Endothelial cell (in vitro differentiated cells): ENCODE measurements around the gene ARHGEF35. TPM values are rescaled to one million over a fixed set of nuclear protein-coding genes. Genes with fewer than 3 reads are reported as not detected.
"Not testable (repeated sequence)": the region's sequence is repeated elsewhere in the genome, so short reads cannot be mapped to it uniquely, and the experiment has no call there.

Source experiments
- DNase-seq: peaks from one replicate; pipeline ENCODE4 v3.0.0; 2021; ENCODE audit warnings: low spot score
- H3K27ac Mint-ChIP-seq: one replicate; pipeline ENCODE4 v1.8.0; 2021; ENCODE audit warnings: mixed read lengths, inconsistent platforms; ENCODE audit not compliant: unreplicated experiment
- H3K27me3 Mint-ChIP-seq: one replicate; pipeline ENCODE4 v1.8.0; 2021; ENCODE audit warnings: mild to moderate bottlenecking, moderate library complexity, mixed read lengths, inconsistent platforms; ENCODE audit not compliant: unreplicated experiment
- H3K36me3 Mint-ChIP-seq: one replicate; pipeline ENCODE4 v1.8.0; 2021; ENCODE audit warnings: mild to moderate bottlenecking, low read depth, mixed read lengths, inconsistent platforms; ENCODE audit not compliant: unreplicated experiment
- H3K4me1 Mint-ChIP-seq: one replicate; pipeline ENCODE4 v1.8.0; 2021; ENCODE audit warnings: mild to moderate bottlenecking, mixed read lengths, inconsistent platforms; ENCODE audit not compliant: unreplicated experiment
- H3K4me3 Mint-ChIP-seq: one replicate; pipeline ENCODE4 v1.8.0; 2021; ENCODE audit warnings: mild to moderate bottlenecking, mixed read lengths, inconsistent platforms; ENCODE audit not compliant: unreplicated experiment
- H3K9me3 Mint-ChIP-seq: one replicate; pipeline ENCODE4 v1.8.0; 2021; ENCODE audit warnings: mixed read lengths, inconsistent platforms; ENCODE audit not compliant: unreplicated experiment
- total RNA-seq: library from RNA; stranded (reverse); fragmentation: NEBNext Ultra II Directional; extraction: Animal tissue kit (Norgen Biotek cat#: 25700); gene quantifications from one replicate; pipeline ENCODE4 v1.2.1, GENCODE V29; 2021; ENCODE audit not compliant: unreplicated experiment
- TF ChIP-seq, protein P1 (sequence below): fragments of 200-600 bp; sonication (generic); IDR thresholded peaks from one replicate; pipeline ENCODE4 v1.5.0; 2021; ENCODE audit warnings: antibody characterized with exemption; ENCODE audit not compliant: unreplicated experiment

The ARHGEF35 gene
- total RNA-seq, 1 donor from 2014 or later: 6.1 TPM

DNA sequence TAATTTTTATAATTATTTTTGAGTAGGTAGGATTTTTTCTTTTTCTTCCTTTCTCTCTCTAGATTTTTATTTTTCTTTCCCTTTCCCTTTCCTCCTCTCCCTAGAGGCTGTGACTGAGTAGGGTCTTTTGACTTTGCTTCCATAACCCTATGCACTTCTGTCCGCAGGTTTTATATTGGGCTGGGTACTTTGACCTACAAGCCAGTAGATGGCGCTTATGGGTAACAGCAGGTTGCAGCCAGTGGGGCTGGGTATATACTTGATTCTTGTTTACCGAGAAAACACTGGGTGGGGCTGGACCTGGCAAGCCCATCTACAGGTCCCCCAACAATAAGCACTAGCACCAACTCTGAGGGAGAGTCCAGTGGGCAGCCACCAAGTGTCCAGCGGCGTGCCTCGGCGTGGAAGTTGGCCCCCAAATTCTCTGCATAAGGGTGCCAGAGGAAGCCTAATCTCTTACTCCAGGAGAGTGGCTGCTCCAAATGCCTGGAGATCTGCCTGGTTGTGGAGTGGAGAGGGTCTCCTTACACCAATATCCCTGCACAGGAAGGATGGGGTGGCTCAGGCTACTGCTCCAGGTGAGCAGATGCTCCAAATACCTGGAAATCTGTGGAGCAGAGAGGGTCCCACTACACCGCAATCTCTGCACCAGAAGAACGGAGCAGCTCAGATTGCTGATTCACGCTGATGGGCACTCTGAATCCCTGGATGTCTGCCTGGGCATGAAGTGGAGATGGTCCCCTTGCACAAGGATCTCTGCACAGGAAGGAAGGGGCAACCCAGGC lies 17.1 kb downstream of the ARHGEF35 start:
- not testable (repeated sequence) for H3K27me3 Mint-ChIP-seq, H3K27ac Mint-ChIP-seq, H3K9me3 Mint-ChIP-seq, H3K4me3 Mint-ChIP-seq, H3K36me3 Mint-ChIP-seq, H3K4me1 Mint-ChIP-seq
- TF ChIP-seq, protein P1, sequence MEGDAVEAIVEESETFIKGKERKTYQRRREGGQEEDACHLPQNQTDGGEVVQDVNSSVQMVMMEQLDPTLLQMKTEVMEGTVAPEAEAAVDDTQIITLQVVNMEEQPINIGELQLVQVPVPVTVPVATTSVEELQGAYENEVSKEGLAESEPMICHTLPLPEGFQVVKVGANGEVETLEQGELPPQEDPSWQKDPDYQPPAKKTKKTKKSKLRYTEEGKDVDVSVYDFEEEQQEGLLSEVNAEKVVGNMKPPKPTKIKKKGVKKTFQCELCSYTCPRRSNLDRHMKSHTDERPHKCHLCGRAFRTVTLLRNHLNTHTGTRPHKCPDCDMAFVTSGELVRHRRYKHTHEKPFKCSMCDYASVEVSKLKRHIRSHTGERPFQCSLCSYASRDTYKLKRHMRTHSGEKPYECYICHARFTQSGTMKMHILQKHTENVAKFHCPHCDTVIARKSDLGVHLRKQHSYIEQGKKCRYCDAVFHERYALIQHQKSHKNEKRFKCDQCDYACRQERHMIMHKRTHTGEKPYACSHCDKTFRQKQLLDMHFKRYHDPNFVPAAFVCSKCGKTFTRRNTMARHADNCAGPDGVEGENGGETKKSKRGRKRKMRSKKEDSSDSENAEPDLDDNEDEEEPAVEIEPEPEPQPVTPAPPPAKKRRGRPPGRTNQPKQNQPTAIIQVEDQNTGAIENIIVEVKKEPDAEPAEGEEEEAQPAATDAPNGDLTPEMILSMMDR: peak; percentile 46
- DNase-seq: peak; percentile 19

DNA sequence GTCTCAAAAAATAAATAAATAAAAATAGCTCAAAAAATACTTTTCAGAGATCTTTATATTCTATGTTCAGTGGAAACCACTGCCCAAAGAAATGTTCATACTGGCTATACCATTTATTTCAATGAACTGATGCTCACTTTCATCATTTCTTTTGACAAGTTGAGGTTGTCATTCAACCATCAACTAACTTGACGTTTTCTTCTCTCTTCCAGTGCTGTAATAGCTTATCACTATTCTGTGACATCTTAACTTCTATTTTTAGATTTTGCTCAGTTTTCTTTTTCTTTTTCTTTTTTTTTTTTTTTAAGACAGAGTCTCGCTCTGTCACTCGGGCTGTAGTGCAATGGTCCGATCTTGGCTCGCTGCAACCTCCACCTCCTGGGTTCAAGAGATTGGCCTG lies 21.0 kb downstream of the ARHGEF35 start:
- Mint-ChIP-seq H3K4me1 (peaks cover 2% of the 10 kb centered on the region), H3K4me3 (no peak overlapping the region), H3K27ac (no peak overlapping the region), H3K27me3 (no peaks in the 10 kb centered on the region), H3K9me3 (no peaks in the 10 kb centered on the region), H3K36me3 (no peaks in the 10 kb centered on the region)
- TF ChIP-seq, protein P1: no peak
- DNase-seq: no peak

DNA sequence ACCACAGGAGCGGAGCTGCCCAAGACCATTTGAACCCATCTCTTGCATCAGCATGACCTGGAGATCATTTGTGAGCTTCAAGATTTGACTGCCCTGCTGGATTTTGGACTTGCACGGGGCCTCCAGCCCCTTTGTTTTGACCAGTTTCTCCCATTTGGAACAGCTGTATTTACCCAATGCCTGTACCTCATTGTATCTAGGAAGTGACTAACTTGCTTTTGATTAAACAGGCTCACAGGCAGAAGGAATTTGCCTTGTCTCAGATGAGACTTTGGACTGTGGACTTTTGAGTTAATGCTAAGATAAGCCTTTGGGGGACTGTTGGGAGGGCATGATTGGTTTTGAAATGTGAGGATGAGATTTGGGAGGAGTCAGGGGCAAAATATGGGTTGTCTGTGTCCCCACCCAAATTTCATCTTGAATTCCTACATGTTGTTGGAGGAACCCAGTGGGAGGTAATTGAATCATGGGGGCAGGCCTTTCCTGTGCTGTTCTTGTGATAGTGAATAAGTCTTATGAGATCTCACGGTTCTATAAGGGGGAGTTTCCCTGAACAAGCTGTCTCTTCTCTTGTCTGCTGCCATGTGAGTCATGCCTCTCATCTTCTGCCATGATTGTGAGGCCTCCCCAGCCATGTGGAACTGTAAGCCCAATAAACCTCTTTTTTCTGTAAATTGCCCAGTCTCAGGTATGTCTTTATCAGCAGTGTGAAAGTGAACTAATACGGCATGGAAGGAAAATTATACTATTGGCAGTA lies 23.9 kb downstream of the ARHGEF35 start:
- not testable (repeated sequence) for H3K4me1 Mint-ChIP-seq, H3K4me3 Mint-ChIP-seq, H3K27me3 Mint-ChIP-seq, DNase-seq, H3K36me3 Mint-ChIP-seq, H3K27ac Mint-ChIP-seq, H3K9me3 Mint-ChIP-seq

DNA sequence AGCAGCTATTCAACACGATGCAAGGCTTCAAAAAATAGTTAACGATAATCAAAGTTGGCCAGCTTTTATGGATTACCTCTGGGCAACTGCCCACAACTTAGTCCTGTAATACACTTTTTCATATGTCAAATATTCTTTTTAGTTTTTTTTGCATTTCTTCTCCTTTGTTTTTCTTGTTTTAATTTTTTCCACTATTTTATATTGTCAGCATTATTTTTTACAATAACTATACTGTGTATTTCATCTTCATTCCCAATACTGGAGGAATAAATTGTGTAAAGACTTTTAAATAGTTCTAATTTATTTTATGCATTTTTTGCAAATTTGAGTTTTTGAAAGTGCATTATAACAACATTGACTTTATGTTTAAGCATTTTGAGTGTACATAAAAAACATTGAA lies 30.8 kb downstream of the ARHGEF35 start:
- no peak overlapping the region for H3K27ac Mint-ChIP-seq

GRCh38 chr7:144158861-144159260 lies 36.8 kb downstream of the ARHGEF35 start:
- TF ChIP-seq, protein P1: no peak
- H3K4me1 Mint-ChIP-seq: no peaks in the 10 kb centered on the region
- H3K36me3 Mint-ChIP-seq: no peaks in the 10 kb centered on the region
- H3K27me3 Mint-ChIP-seq: no peaks in the 10 kb centered on the region
- no peak for DNase-seq
- no peak overlapping the region for H3K4me3 Mint-ChIP-seq
- H3K27ac Mint-ChIP-seq: no peak overlapping the region
- H3K9me3 Mint-ChIP-seq: no peaks in the 10 kb centered on the region

More for the DNA sequence above, 30.8 kb downstream of the ARHGEF35 start:
- Mint-ChIP-seq H3K4me3 (no peak overlapping the region), H3K36me3 (no peaks in the 10 kb centered on the region), H3K9me3 (no peaks in the 10 kb centered on the region), H3K4me1 (no peaks in the 10 kb centered on the region), H3K27me3 (no peaks in the 10 kb centered on the region)
- no peak for DNase-seq
- TF ChIP-seq, protein P1: no peak
